Measurements from ENCODE around the gene UGT1A10. TPM values are rescaled to one million over a fixed set of nuclear protein-coding genes. Genes with fewer than 3 reads are reported as not detected.

The UGT1A10 gene
- total RNA-seq, 1 experiment from 2014 or later, result not detected

DNA sequence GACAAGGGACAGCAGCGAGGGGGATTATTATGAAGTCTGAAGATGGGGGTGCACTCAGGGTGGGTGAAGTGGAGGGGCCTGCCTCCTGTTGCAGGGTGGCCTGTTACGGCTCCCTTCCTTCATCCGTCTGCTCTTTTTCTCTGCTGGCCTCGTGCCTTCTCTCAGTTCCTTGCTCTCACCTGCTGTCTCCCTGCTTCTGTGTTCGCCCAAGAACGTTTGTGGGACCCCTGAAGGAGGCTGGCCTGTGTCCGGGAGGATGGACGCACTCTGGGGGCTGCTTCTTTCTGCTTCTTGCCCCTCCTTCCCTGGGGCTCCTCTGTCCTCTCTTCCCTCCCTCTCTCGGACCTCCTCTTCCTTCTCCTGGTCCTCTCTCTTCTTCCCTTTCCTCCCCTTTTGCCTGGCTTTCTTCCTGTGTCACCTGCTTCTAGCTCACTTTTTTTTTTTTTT is 155.7 kb downstream of the UGT1A10 start:
- BruUV-seq (replicated peaks), result no TSS peak
- RAD21 ChIA-PET (ENCODE audit: low non-redundant PET in 1 of 2, low total read pairs in 2 of 2, uncharacterized antibody in 2 of 2, unreplicated experiment in 2 of 2), result no interaction called here
- no peak overlapping the region for H3K9ac ChIP-seq (ENCODE audit: low read length)
- H2AFZ ChIP-seq (ENCODE audit: low read depth, low read length, poor library complexity, severe bottlenecking), result no peak overlapping the region
- TF ChIP-seq, protein P1, sequence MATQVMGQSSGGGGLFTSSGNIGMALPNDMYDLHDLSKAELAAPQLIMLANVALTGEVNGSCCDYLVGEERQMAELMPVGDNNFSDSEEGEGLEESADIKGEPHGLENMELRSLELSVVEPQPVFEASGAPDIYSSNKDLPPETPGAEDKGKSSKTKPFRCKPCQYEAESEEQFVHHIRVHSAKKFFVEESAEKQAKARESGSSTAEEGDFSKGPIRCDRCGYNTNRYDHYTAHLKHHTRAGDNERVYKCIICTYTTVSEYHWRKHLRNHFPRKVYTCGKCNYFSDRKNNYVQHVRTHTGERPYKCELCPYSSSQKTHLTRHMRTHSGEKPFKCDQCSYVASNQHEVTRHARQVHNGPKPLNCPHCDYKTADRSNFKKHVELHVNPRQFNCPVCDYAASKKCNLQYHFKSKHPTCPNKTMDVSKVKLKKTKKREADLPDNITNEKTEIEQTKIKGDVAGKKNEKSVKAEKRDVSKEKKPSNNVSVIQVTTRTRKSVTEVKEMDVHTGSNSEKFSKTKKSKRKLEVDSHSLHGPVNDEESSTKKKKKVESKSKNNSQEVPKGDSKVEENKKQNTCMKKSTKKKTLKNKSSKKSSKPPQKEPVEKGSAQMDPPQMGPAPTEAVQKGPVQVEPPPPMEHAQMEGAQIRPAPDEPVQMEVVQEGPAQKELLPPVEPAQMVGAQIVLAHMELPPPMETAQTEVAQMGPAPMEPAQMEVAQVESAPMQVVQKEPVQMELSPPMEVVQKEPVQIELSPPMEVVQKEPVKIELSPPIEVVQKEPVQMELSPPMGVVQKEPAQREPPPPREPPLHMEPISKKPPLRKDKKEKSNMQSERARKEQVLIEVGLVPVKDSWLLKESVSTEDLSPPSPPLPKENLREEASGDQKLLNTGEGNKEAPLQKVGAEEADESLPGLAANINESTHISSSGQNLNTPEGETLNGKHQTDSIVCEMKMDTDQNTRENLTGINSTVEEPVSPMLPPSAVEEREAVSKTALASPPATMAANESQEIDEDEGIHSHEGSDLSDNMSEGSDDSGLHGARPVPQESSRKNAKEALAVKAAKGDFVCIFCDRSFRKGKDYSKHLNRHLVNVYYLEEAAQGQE (IDR thresholded peaks at IDR 0.05; ENCODE audit: low read depth), result no peak
- TF ChIP-seq POLR2AphosphoS5 (IDR thresholded peaks at IDR 0.05; ENCODE audit: low read depth, low read length) (no peak), JUND (IDR thresholded peaks at IDR 0.05) (no peak), ZFX (IDR thresholded peaks at IDR 0.05) (no peak), POLR2A (IDR thresholded peaks at IDR 0.05; ENCODE audit: borderline replicate concordance, extremely low read depth, insufficient read depth, insufficient read length) (no peak), ELF1 (IDR thresholded peaks at IDR 0.05; ENCODE audit: borderline replicate concordance, low read depth) (no peak), CBX3 (IDR thresholded peaks at IDR 0.05; ENCODE audit: low read depth) (no peak), TCF7L2 (IDR thresholded peaks at IDR 0.05; ENCODE audit: borderline replicate concordance, extremely low read depth, insufficient read depth, insufficient read length) (no peak), YY1 (IDR thresholded peaks at IDR 0.05; ENCODE audit: extremely low read depth, insufficient replicate concordance, low read depth, low read length) (no peak), EGR1 (IDR thresholded peaks at IDR 0.05; ENCODE audit: low read depth) (no peak), FOSL1 (IDR thresholded peaks at IDR 0.05; ENCODE audit: low read depth) (no peak)
- TF ChIP-seq, protein P2, sequence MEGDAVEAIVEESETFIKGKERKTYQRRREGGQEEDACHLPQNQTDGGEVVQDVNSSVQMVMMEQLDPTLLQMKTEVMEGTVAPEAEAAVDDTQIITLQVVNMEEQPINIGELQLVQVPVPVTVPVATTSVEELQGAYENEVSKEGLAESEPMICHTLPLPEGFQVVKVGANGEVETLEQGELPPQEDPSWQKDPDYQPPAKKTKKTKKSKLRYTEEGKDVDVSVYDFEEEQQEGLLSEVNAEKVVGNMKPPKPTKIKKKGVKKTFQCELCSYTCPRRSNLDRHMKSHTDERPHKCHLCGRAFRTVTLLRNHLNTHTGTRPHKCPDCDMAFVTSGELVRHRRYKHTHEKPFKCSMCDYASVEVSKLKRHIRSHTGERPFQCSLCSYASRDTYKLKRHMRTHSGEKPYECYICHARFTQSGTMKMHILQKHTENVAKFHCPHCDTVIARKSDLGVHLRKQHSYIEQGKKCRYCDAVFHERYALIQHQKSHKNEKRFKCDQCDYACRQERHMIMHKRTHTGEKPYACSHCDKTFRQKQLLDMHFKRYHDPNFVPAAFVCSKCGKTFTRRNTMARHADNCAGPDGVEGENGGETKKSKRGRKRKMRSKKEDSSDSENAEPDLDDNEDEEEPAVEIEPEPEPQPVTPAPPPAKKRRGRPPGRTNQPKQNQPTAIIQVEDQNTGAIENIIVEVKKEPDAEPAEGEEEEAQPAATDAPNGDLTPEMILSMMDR (IDR thresholded peaks at IDR 0.05 in 2 of 3, conservative IDR thresholded peaks at IDR 0.05 in 1 of 3; ENCODE audit: borderline replicate concordance in 1 of 3, insufficient read depth in 1 of 3, low read depth in 2 of 3, low read length in 2 of 3), result no peak
- TF ChIP-seq, protein P3, sequence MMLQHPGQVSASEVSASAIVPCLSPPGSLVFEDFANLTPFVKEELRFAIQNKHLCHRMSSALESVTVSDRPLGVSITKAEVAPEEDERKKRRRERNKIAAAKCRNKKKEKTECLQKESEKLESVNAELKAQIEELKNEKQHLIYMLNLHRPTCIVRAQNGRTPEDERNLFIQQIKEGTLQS (IDR thresholded peaks at IDR 0.05), result no peak
- TF ChIP-seq, protein P4, sequence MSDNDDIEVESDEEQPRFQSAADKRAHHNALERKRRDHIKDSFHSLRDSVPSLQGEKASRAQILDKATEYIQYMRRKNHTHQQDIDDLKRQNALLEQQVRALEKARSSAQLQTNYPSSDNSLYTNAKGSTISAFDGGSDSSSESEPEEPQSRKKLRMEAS (IDR thresholded peaks at IDR 0.05), result no peak
- ATAC-seq, result no peak
- no peak overlapping the region for H3K4me3 ChIP-seq (replicated peaks in 1 of 2; ENCODE audit: low read depth in 1 of 2, low read length in 2 of 2)
- H3K4me1 ChIP-seq (ENCODE audit: control insufficient read depth in 1 of 2, insufficient read depth in 2 of 2, low read length in 2 of 2), result no peaks in the 10 kb centered on the region
- POLR2A ChIA-PET, result no interaction called here
- H3K27ac ChIP-seq (ENCODE audit: low read depth, low read length), result no peak overlapping the region
- no peak for DNase-seq (ENCODE audit: low read depth, low spot score)
- H3K4me2 ChIP-seq (ENCODE audit: low read length), result no peak overlapping the region
- no peaks in the 10 kb centered on the region for H3K27me3 ChIP-seq (ENCODE audit: insufficient read depth, low read length)
- no peaks in the 10 kb centered on the region for H4K20me1 ChIP-seq (ENCODE audit: insufficient read depth)
- no peaks in the 10 kb centered on the region for H3K36me3 ChIP-seq (ENCODE audit: control insufficient read depth in 1 of 2, insufficient read depth in 2 of 2, low read length in 2 of 2)
- intact Hi-C loops (cut with micrococcal nuclease), result no loop called here
- H3K9me2 ChIP-seq (ENCODE audit: insufficient read depth), result no peaks in the 10 kb centered on the region
- CTCF ChIA-PET, result no interaction called here
- H3K79me2 ChIP-seq (ENCODE audit: insufficient read depth, low read length), result no peaks in the 10 kb centered on the region
- no peaks in the 10 kb centered on the region for H3K9me3 ChIP-seq (ENCODE audit: control insufficient read depth in 1 of 2, insufficient read depth in 1 of 2, low read depth in 1 of 2, low read length in 2 of 2)

Data from HCT116 (cell line).